Measurements from ENCODE around the gene SMG1. TPM values are rescaled to one million over a fixed set of nuclear protein-coding genes. Genes with fewer than 3 reads are reported as not detected.

The SMG1 gene
- total and polyA plus RNA-seq, 2 experiments from 2014 or later: 9.9 to 57.0 TPM

DNA sequence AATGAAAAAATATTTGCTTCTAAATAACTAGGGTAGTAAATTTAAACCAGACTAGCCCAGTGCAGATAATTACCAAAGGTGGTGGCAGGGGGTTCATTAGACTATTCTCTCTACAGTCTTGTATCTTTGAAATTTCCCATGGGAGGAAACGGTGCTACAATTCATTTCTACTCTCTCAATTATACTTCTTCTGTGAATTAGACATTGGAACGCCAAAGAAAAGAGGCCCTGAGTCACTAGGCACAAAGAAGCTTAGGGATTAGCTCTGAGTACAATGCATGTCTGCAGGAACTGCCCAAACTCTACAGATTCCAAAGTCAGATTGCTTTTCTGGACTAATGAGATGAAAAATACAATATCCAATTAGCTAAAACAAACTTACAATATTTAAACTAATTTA, 94.2 kb downstream of the SMG1 start:
- H3K4me3 ChIP-seq: no peak overlapping the region
- no peaks in the 10 kb centered on the region for H4K20me1 ChIP-seq (ENCODE audit: insufficient read depth, poor library complexity, severe bottlenecking)
- no peak for DNase-seq (ENCODE audit: low spot score)
- peaks cover 12% of the 10 kb centered on the region for H3K36me3 ChIP-seq (replicated peaks; ENCODE audit: insufficient read depth, low read depth)
- no peak overlapping the region for H3K4me2 ChIP-seq
- H2AFZ ChIP-seq: no peak overlapping the region
- H3K79me2 ChIP-seq: no peaks in the 10 kb centered on the region
- no peaks in the 10 kb centered on the region for H3K4me1 ChIP-seq (ENCODE audit: insufficient read depth)
- H3K27me3 ChIP-seq: no peaks in the 10 kb centered on the region
- H3K27ac ChIP-seq: no peak overlapping the region
- H3K9me3 ChIP-seq (ENCODE audit: low read depth): no peaks in the 10 kb centered on the region
- TF ChIP-seq CTCF (IDR thresholded peaks at IDR 0.05; ENCODE audit: poor library complexity): no peak
- TF ChIP-seq EZH2 (IDR thresholded peaks at IDR 0.05; ENCODE audit: borderline replicate concordance): no peak
- no peak for TF ChIP-seq EZH2phosphoT487 (IDR thresholded peaks at IDR 0.05; ENCODE audit: low read depth, severe bottlenecking, unreplicated experiment)
- 77% methylated on average over 2 of the region's 2 CpGs for WGBS (ENCODE audit: low lambda C conversion rate, missing lambda C conversion rate)
- no peaks in the 10 kb centered on the region for H3K9me2 ChIP-seq (replicated peaks; ENCODE audit: insufficient read depth)

GRCh38 chr16:18829251-18829650, 97.0 kb downstream of the SMG1 start:
- WGBS (ENCODE audit: low lambda C conversion rate, missing lambda C conversion rate): 95% methylated on average over 6 of the region's 6 CpGs
- H3K4me3 ChIP-seq: no peak overlapping the region
- no peaks in the 10 kb centered on the region for H3K9me2 ChIP-seq (replicated peaks; ENCODE audit: insufficient read depth)
- DNase-seq (ENCODE audit: low spot score): no peak
- no peak for TF ChIP-seq CTCF (IDR thresholded peaks at IDR 0.05; ENCODE audit: poor library complexity)
- no peak for TF ChIP-seq EZH2 (IDR thresholded peaks at IDR 0.05; ENCODE audit: borderline replicate concordance)
- no peak for TF ChIP-seq EZH2phosphoT487 (IDR thresholded peaks at IDR 0.05; ENCODE audit: low read depth, severe bottlenecking, unreplicated experiment)
- H3K79me2 ChIP-seq: no peaks in the 10 kb centered on the region
- H3K36me3 ChIP-seq (replicated peaks; ENCODE audit: insufficient read depth, low read depth): peaks cover 12% of the 10 kb centered on the region
- H3K27ac ChIP-seq: no peak overlapping the region
- no peaks in the 10 kb centered on the region for H3K9me3 ChIP-seq (ENCODE audit: low read depth)
- H3K27me3 ChIP-seq: no peaks in the 10 kb centered on the region
- no peak overlapping the region for H2AFZ ChIP-seq
- H3K4me1 ChIP-seq (ENCODE audit: insufficient read depth): no peaks in the 10 kb centered on the region
- no peak overlapping the region for H3K4me2 ChIP-seq
- no peaks in the 10 kb centered on the region for H4K20me1 ChIP-seq (ENCODE audit: insufficient read depth, poor library complexity, severe bottlenecking)

GRCh38 chr16:18827890-18828289, 98.3 kb downstream of the SMG1 start:
- Histone ChIP-seq H3K27ac (no peak overlapping the region), H3K27me3 (no peaks in the 10 kb centered on the region), H3K36me3 (replicated peaks; ENCODE audit: insufficient read depth, low read depth) (peaks cover 12% of the 10 kb centered on the region), H2AFZ (no peak overlapping the region), H3K4me1 (ENCODE audit: insufficient read depth) (no peaks in the 10 kb centered on the region), H3K79me2 (no peaks in the 10 kb centered on the region), H4K20me1 (ENCODE audit: insufficient read depth, poor library complexity, severe bottlenecking) (no peaks in the 10 kb centered on the region), H3K9me2 (replicated peaks; ENCODE audit: insufficient read depth) (no peaks in the 10 kb centered on the region), H3K4me3 (no peak overlapping the region), H3K9me3 (ENCODE audit: low read depth) (no peaks in the 10 kb centered on the region), H3K4me2 (no peak overlapping the region)
- no peak for DNase-seq (ENCODE audit: low spot score)
- TF ChIP-seq EZH2 (IDR thresholded peaks at IDR 0.05; ENCODE audit: borderline replicate concordance) (no peak), CTCF (IDR thresholded peaks at IDR 0.05; ENCODE audit: poor library complexity) (no peak), EZH2phosphoT487 (IDR thresholded peaks at IDR 0.05; ENCODE audit: low read depth, severe bottlenecking, unreplicated experiment) (no peak)
- WGBS (ENCODE audit: low lambda C conversion rate, missing lambda C conversion rate): 93% methylated on average over 4 of the region's 4 CpGs

GRCh38 chr16:18816286-18816685, 109.9 kb downstream of the SMG1 start:
- Histone ChIP-seq H3K9me3 (ENCODE audit: low read depth) (no peaks in the 10 kb centered on the region), H3K4me1 (ENCODE audit: insufficient read depth) (no peaks in the 10 kb centered on the region), H3K36me3 (replicated peaks; ENCODE audit: insufficient read depth, low read depth) (peaks cover 5% of the 10 kb centered on the region), H3K4me2 (no peak overlapping the region), H2AFZ (no peak overlapping the region), H3K9me2 (replicated peaks; ENCODE audit: insufficient read depth) (no peaks in the 10 kb centered on the region), H3K4me3 (no peak overlapping the region), H3K27ac (no peak overlapping the region), H3K79me2 (no peaks in the 10 kb centered on the region), H4K20me1 (ENCODE audit: insufficient read depth, poor library complexity, severe bottlenecking) (no peaks in the 10 kb centered on the region), H3K27me3 (no peaks in the 10 kb centered on the region)
- TF ChIP-seq EZH2 (IDR thresholded peaks at IDR 0.05; ENCODE audit: borderline replicate concordance): no peak
- no peak for TF ChIP-seq CTCF (IDR thresholded peaks at IDR 0.05; ENCODE audit: poor library complexity)
- TF ChIP-seq EZH2phosphoT487 (IDR thresholded peaks at IDR 0.05; ENCODE audit: low read depth, severe bottlenecking, unreplicated experiment): no peak
- WGBS (ENCODE audit: low lambda C conversion rate, missing lambda C conversion rate): 92% methylated on average over 3 of the region's 3 CpGs
- DNase-seq (ENCODE audit: low spot score): no peak

Measured in hepatocyte (in vitro differentiated cells).